Measurements from ENCODE around the gene TGFB1. TPM values are rescaled to one million over a fixed set of nuclear protein-coding genes. Genes with fewer than 3 reads are reported as not detected.

Gene TGFB1
- total RNA-seq, 1 donor from 2014 or later = 244 TPM

DNA sequence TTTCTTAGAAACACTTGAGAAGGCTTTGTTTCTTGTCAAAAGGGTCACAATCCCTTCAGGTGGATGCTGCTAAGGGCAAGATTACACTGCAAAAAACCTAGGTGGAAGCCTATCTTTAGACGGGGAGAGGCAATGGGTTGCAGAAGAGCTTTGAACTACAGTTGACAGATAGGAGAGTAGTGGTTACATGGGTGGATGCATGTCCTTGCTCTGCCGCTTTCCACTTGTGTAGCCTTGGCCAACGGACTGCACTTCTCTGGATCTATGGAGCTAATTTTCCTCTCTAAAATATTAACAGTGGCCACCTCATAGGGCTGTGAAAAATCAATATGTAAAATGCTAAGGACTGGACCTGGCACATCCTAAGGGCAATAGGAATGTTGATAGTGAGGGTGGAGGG is 44.9 kb upstream of the TGFB1 start:
- Mint-ChIP-seq H3K36me3 (ENCODE audit: unreplicated experiment) (peaks cover 3% of the 10 kb centered on the region), H3K9me3 (ENCODE audit: unreplicated experiment) (no peaks in the 10 kb centered on the region), H3K4me1 (ENCODE audit: unreplicated experiment) (peaks cover 30% of the 10 kb centered on the region), H3K27me3 (ENCODE audit: unreplicated experiment) (no peaks in the 10 kb centered on the region), H3K4me3 (ENCODE audit: unreplicated experiment) (peak overlapping the region; percentile 99), H3K27ac (ENCODE audit: unreplicated experiment) (no peak overlapping the region)
- no peak for DNase-seq (ENCODE audit: extremely low spot score, unreplicated experiment)
- TF ChIP-seq, protein P1, sequence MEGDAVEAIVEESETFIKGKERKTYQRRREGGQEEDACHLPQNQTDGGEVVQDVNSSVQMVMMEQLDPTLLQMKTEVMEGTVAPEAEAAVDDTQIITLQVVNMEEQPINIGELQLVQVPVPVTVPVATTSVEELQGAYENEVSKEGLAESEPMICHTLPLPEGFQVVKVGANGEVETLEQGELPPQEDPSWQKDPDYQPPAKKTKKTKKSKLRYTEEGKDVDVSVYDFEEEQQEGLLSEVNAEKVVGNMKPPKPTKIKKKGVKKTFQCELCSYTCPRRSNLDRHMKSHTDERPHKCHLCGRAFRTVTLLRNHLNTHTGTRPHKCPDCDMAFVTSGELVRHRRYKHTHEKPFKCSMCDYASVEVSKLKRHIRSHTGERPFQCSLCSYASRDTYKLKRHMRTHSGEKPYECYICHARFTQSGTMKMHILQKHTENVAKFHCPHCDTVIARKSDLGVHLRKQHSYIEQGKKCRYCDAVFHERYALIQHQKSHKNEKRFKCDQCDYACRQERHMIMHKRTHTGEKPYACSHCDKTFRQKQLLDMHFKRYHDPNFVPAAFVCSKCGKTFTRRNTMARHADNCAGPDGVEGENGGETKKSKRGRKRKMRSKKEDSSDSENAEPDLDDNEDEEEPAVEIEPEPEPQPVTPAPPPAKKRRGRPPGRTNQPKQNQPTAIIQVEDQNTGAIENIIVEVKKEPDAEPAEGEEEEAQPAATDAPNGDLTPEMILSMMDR (IDR thresholded peaks at IDR 0.05) = no peak

DNA sequence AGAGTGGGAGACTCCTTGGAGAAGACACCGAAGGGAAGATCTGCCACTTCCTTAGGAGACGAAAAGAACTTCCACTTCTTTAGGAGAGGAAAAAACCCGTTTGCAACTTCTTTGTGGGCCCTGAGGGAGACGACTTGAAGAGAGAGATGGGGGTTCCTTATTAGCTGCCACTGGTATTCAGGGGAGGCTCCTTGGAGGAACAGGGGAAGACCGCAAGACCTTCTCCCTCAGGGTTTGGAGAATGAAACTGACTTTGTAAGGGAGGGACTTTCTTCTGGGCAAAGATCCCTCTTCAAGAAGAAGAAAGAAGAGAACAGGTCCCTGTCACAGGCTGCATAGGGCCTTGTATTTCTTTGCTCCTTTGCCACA is 44.3 kb upstream of the TGFB1 start:
- H3K9me3 Mint-ChIP-seq (ENCODE audit: unreplicated experiment) = no peaks in the 10 kb centered on the region
- H3K27me3 Mint-ChIP-seq (ENCODE audit: unreplicated experiment) = no peaks in the 10 kb centered on the region
- peak overlapping the region; percentile 99 for H3K27ac Mint-ChIP-seq (ENCODE audit: unreplicated experiment)
- H3K4me1 Mint-ChIP-seq (ENCODE audit: unreplicated experiment) = peaks cover 30% of the 10 kb centered on the region
- TF ChIP-seq, protein P1 (IDR thresholded peaks at IDR 0.05) = no peak
- no peak for DNase-seq (ENCODE audit: extremely low spot score, unreplicated experiment)
- peak overlapping the region; percentile 99 for H3K4me3 Mint-ChIP-seq (ENCODE audit: unreplicated experiment)
- H3K36me3 Mint-ChIP-seq (ENCODE audit: unreplicated experiment) = peaks cover 3% of the 10 kb centered on the region

DNA sequence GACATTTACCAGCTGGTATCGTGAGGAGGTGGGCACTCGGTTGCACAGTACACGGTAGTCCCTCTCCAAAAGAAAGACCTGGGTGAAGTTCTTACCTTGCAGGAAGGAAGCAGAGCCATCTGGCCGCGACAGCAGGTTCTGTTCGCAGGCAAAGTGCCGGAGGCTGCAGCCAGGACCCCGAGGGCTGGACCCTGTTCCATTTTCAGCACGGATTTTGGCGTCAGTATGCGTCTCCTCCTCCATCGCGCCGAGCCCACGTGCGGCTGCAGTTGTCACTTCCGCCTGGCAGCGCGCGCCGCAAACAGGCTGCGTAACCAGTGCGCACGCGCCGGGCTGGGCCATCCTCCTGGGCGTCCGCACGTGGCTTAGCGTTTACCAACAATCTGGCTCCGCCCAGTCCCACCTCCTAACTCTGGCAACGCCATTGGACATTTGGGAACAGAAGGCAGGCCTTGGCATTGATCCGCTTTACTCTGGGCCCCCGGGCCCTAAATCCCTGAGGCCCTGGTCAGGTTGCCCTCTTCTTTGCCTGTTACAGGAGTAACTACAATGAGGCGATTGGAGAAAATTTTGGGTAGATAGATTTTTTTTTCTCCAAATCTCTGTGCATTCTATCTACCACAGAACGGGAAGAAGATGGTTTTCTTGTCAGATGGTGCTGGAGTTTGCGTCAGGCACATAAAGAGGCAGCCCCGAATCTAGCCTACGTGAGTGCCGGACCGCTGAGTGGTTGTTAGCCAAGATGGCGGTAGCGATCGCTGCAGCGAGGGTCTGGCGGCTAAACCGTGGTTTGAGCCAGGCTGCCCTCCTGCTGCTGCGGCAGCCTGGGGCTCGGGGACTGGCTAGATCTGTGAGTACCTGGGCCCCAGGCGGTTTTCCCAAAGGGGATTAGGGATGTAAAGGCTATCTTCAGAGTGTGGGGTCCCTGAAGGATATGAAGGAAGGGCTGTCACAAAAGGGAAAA is 43.6 kb upstream of the TGFB1 start, which contains the start of the genes BCKDHA and EXOSC5:
Gene BCKDHA, plus strand, starts transcription at position 733 of the 964 bp plus-strand sequence. Its CDS starts 10 bp downstream, at position 743.
Gene EXOSC5, minus strand, starts transcription at position 274 of the 964 bp plus-strand sequence. Its CDS starts 31 bp downstream, at position 243.
- Mint-ChIP-seq H3K27ac (ENCODE audit: unreplicated experiment) (peak within 1 kb of the TSS; percentile 99), H3K27me3 (ENCODE audit: unreplicated experiment) (no peaks in the 10 kb centered on the region), H3K4me1 (ENCODE audit: unreplicated experiment) (peaks cover 30% of the 10 kb centered on the region), H3K4me3 (ENCODE audit: unreplicated experiment) (peak within 1 kb of the TSS; percentile 99), H3K9me3 (ENCODE audit: unreplicated experiment) (no peaks in the 10 kb centered on the region), H3K36me3 (ENCODE audit: unreplicated experiment) (peaks cover 3% of the 10 kb centered on the region)
- TF ChIP-seq, protein P1 (IDR thresholded peaks at IDR 0.05) = no peak
- DNase-seq (ENCODE audit: extremely low spot score, unreplicated experiment) = peak; percentile 100

DNA sequence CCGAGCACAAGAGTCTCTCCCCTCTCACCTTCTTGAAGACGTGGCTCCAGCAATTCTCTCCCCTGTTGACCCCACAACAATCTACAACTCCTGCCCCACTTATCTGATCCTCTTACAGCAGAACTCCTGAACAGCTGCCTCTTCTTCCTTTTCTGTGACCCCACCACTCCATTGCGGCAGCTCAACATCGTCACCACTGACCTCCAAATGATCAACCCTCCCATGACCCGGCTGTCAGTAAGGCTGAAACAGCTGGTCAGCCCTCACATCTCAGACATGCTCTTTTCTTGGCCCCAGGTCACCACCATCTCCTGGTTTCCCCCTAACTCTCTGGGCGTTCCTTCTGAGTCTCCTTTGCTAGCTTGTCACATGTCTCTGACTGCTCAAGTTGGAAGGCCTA is 41.6 kb upstream of the TGFB1 start:
- peaks cover 30% of the 10 kb centered on the region for H3K4me1 Mint-ChIP-seq (ENCODE audit: unreplicated experiment)
- H3K4me3 Mint-ChIP-seq (ENCODE audit: unreplicated experiment) = peak overlapping the region; percentile 46
- TF ChIP-seq, protein P1 (IDR thresholded peaks at IDR 0.05) = no peak

DNA sequence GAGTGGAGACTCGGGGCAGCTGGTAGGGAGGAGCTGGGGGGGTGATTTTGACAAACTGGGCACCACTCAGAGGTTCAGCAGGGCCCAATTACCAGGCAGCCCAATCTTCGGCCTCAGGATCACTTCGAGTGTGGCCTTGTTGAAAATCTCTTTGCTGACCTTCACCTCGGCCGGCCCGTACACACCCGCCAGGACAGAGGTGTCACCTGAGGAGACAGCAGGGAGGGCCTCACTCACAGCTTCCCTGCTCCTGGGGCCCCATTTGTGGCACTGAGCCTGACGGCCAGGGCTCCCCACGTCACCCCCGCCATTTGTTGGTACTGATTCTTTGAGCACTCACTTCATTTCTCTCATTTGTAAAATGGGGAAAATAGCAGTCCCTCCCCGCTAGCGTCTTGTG is 39.1 kb upstream of the TGFB1 start:
- Mint-ChIP-seq H3K27ac (ENCODE audit: unreplicated experiment) (no peak overlapping the region), H3K4me1 (ENCODE audit: unreplicated experiment) (peaks cover 15% of the 10 kb centered on the region), H3K36me3 (ENCODE audit: unreplicated experiment) (peaks cover 2% of the 10 kb centered on the region), H3K9me3 (ENCODE audit: unreplicated experiment) (no peaks in the 10 kb centered on the region), H3K4me3 (ENCODE audit: unreplicated experiment) (no peak overlapping the region), H3K27me3 (ENCODE audit: unreplicated experiment) (no peaks in the 10 kb centered on the region)
- TF ChIP-seq, protein P1 (IDR thresholded peaks at IDR 0.05) = no peak
- no peak for DNase-seq (ENCODE audit: extremely low spot score, unreplicated experiment)

More for the DNA sequence above, 41.6 kb upstream of the TGFB1 start:
- Mint-ChIP-seq H3K27me3 (ENCODE audit: unreplicated experiment) (no peaks in the 10 kb centered on the region), H3K27ac (ENCODE audit: unreplicated experiment) (peak overlapping the region; percentile 8), H3K9me3 (ENCODE audit: unreplicated experiment) (no peaks in the 10 kb centered on the region), H3K36me3 (ENCODE audit: unreplicated experiment) (peaks cover 2% of the 10 kb centered on the region)
- no peak for DNase-seq (ENCODE audit: extremely low spot score, unreplicated experiment)

Data from osteocyte (in vitro differentiated cells).